Activated CD4-positive, alpha-beta T cell treated with anti-CD3 and anti-CD28 coated beads, Interleukin-2, amount 50 U/mL, for 48 hours (primary cell): Measurements from ENCODE around the gene TRAPPC11.

Experiments
- DNase-seq, 2 experiments: peaks; one replicate each; pipeline ENCODE4 v3.0.0-alpha.2; 2020

Gene TRAPPC11

DNA sequence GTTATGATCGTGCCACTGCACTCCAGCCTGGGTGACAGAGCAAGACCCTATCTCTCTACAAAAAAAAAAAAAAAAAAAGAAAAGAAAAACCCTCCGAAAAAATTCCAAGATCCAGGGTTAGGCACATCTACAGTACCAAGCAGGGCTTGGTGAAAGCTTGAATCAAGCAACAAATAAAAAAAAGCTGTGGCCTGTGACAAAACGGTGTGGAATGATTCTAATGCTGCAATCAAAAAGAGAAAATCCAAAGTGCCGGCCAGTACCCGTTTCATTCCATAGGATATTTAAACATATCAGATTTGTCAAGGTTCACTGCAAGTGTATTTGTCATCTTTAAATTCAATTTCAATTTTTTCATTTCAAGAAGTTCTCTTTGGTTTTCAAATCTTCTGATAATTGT is 20.7 kb upstream of the TRAPPC11 start:
- DNase-seq = no peak

DNA sequence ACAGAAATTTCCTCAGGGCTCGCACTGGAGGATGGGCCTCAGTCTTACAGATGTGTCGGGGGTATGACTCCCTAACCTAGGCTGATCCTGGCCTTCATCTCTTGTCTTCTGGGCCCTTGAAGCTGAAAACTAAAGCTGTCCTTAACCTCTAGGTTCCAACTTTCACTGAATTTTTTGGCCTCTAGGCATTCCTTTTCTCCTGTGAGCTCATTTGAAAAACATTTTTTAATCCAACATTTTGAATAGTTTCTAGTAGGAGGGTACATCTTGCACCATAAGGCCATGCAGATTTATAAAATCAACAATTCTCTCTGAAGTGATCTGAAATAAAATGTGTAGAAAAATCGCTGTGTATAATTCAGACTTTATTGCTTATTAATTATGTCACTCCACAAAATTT is 19.8 kb upstream of the TRAPPC11 start:
- DNase-seq = no peak

DNA sequence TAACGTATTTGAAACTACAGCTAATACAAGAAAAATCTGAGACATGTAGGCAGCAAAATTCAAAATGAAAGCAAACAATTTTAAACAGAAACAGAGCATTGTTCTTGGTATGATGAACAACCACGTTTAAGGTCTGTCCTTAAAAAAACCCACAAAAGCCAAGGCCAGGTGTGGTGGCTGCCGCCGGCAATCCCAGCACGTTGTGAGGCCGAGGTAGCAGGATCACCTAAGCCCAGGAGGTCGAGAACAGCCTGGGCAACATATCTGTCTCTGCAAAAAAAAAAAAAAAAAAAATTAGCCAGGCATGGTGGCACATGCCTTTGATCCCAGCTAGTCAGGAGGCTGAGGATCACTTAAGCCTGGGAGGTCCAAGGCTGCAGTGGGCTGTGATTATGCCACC is 13.8 kb upstream of the TRAPPC11 start:
- no peak for DNase-seq

DNA sequence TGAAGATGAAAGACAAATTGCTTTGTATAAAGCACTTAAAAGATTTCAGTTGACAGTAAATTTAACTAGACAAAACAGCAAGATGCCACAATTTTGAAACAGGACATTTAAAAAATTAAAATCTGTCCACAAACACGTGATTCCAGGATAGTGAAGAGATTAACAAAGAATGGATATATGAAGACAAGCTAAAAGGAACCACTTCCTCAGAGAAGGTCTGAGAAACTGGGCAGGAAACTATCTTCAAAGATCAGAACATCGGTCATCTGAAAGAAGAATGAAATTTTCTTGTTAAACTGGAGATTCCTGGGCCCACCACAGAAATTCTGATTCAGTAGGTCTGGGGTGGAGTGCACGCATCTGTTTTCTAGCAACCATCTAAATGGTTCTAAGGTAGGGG is 1.5 kb upstream of the TRAPPC11 start:
- DNase-seq = no peak

DNA sequence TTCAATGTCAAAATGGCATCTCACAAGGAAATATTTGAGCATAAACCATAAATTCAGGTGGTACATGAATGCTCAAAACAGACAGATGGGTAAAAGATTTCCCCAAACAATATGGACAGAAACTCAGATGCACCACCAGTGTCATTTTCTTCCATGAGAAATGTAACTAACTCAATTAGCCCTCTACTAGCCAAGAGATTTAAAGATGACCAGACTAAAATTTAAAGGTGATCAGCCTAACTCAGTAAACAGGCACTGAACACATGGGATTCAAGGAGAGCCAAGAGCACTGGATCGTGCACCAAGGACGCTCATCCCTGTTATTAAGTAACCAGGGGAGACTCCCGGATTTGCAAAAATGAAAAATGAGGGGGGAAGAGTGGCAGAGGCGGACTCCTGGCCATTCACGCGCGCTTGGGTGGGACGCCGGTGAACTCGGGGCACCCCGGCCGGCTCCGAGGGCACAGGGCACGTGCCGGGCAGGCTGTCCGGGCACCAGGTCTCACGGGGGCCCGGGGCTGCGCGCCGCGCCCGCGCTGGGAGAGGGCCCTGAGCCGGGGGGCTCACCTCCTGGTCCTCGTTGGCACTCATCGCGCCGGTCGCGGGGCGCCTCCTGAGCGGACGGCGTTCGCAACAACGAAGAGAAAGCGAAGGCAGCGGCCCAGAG is 598 bp upstream of the TRAPPC11 start:
- peak; percentile 15 to 21 for DNase-seq

DNA sequence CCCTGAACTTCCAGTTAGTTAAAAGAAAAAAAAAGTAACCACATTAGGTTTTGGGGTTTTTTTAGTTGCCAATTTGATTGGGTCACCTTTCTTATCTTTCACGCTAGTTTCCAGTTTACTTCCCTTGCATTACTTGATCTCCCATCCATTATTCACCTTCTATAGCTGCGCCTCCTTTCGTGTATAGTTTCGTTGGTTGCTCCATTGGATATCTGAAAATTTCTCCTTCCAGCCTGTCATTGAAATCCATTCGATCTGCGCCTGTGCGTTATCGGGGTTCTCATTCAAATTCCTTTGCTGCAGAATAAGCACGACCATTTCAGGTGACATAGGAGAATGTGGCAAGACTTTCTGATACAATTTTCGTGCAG is 764 bp downstream of the TRAPPC11 start:
- DNase-seq = no peak

DNA sequence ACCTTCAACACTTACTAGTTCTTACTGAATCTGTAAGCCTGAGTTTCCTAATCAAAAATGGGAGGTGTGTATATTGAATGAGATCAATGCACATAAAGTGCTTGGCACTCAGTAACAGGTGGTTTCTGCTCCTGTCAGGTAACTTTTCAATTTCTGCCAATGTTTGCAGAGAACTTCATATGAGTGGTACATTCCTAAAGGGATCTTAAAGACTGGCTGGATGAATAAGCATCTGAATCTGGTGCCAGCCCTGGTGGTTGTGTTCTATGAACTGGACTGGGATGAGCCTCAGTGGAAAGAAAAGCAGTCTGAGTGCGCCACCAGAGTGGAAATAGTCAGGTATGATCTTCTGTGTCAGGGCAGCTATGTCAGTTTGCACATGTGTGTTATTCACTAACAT is 7.0 kb downstream of the TRAPPC11 start:
- DNase-seq = no peak

DNA sequence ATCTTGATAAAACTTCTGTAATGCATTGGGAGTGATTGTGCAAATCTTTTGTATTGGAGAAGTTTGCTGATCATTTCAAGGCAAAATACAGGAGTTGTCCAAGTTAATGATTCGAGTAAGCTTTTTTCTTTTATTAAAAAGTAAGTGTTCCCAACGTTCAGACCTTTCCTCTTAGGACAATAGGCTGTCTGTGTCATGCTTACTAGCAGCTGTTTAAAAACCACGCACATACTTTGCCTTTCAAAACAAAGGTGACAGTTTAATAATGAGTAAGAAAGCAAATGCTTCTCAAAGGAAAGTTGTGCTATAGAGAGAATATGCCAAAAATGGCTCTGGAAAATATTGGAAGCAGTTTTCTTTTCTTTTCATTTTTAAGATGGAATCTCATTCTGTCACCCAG is 11.2 kb downstream of the TRAPPC11 start:
- no peak for DNase-seq

DNA sequence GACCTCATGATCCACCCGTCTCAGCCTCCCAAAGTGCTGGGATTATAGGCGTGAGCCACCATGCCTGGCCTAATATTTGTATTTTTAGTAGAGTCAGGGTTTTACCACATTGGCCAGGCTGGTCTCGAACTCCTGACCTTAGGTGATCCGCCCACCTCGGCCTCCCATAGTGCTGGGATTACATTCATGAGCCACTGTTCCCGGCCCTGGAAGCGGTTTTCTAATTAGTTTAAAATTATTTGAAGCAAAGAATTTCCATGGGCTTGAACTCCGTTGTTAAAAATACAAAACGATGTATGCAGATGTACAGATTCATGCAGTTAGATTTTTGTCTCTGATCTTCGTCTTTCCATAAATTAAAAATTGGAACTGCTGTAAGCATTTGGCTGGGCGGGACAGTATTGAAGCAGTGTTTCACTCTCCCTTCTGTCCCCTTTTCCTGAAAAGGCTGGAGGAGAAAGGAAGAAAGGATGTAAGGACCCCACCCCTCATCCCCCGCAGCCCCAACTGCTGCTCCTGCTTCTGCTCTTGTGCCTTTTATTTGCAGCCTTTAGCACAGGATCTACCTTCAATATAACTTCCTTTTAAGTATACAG is 12.0 kb downstream of the TRAPPC11 start:
- no peak for DNase-seq

DNA sequence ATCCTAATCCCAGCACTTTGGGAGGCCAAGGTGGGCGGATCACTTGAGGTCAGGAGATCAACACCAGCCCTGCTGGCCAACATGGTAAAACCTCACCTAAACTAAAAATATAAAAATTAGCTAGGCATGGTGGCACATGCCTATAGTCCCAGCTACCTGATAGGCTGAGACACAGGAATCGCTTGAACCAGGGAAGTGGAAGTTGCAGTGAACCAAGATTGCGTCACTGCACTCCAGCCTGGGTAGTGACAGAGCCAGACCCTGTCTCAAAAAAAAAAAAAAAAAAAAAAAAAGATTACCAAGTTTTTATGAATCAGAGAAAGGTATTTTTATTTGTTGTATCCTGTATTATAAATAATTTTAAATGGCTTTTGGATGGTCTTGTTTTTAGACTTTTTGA is 15.1 kb downstream of the TRAPPC11 start:
- no peak for DNase-seq

DNA sequence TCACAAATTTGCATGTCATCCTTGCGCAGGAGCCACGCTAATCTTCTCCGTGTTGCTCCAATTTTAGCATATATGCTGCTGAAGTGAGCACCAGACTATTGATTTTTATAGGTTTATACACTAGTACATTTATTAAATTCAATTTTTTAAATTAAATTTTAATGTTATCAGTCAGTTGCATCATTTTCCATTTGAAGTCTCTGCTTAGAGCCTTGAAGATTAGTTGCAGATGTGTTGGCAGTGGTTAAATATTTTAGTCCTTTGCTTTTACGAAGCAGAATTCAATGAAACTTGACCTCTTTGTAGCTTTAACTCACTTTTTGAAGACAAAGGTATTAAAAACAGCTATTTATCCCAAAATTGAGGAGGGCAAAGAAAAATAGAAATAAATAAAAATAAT is 16.5 kb downstream of the TRAPPC11 start:
- no peak for DNase-seq

DNA sequence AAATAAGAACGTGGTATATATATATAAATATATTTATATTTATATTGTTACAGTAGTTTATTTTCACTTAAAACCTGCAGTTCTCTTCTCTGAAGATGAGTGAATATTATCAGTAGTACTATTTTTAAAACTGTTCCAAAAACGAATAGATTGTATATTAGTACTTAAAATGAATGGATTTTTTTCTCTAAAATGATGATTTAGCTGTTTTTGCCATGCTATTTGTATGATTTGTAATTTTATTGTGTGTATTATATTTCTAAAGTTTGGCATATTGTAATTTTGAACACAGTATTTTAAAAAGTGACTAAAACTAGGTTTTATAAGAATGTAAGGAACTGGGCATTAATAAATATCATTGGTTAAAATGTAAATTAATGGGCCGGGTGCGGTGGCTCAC is 22.0 kb downstream of the TRAPPC11 start:
- no peak for DNase-seq

DNA sequence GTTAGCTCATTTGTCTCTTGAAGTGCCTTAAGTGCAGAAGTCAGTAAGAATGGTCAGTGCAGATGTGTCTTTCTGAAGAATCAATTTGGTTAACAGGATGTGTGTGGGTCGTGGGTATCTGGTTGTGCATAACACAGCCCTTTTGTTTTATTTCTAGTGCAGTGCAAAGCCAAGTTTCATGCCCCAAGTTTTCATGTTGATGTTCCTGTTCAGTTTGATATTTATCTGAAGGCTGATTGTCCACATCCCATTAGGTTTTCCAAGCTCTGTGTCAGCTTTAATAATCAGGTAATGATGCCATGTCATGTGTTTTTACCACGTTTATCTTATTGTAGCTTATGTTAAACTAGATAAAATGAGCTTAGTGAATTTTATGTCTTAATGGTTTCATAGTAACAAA is 27.4 kb downstream of the TRAPPC11 start:
- no peak for DNase-seq

DNA sequence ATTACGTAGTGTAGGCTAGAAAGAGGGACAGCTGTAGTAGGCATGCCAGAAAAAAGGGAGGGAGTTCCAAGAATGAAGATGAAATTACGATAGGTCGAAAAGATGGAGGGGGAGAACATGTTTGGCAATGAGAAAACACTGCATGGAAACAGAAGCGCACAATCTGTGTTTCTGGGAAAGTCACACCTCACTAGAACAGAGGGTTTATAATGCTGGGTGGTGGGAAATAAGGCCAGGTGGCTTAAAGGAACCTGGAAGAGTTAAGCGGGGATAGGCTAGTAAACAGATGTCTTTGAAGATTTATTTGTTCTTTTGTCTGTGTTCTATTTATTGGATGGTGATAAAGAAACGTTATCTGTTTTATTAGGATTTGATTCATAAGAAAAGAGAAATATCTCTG is 29.1 kb downstream of the TRAPPC11 start:
- DNase-seq = no peak

DNA sequence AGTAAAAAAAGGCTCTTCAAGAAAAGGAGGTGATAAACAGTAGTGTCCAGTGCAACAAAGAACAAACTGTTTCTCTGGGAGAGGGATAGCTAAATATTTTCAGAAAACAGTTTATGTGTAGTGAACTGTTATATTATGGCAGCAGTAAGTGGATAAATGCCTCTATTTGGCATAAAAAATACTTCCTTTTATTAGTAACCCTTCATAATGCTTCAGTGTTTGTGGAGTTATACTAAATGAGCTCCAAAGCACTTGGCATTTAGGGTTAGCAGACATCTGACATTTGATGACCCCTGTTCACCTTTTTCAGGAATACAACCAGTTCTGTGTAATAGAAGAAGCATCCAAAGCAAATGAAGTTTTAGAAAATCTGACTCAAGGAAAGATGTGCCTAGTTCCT is 31.9 kb downstream of the TRAPPC11 start:
- no peak for DNase-seq

DNA sequence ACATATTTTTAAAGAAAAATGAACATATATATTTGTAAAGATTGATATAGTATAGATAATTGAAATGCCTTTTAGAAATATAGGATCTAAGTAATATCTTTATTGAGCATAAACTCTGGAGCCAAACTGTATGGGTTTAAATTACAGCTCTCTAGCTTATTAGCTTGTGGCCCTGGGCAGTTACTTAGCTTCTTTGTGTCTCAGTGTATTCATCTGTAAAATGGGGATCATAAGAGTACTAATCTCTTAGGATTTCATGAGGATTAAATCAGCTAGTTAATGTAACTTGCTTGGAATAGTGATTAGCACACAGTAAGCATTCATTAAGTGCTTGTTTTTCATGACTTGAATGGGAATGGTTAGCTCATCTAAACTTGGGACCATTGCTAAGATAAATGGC is 32.8 kb downstream of the TRAPPC11 start:
- no peak for DNase-seq

DNA sequence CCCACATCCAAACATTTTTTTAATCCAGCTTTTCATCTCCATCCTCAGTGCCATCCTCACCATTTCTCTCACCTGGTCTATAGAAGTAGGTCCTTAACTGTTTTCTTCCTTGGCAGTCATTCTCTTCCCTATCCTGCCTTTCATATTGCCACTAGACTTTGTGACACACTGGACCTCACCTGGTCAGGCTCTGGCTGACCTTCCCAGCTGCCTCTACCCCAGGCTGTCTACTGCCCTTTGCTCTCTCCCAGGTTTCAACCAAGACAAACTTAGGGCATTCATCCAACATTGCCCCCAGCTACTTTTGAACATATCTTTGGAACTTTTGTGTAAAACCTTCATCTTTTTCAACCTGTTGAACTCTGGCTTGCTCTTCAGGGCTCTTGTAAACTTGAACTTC is 39.8 kb downstream of the TRAPPC11 start:
- DNase-seq = no peak

DNA sequence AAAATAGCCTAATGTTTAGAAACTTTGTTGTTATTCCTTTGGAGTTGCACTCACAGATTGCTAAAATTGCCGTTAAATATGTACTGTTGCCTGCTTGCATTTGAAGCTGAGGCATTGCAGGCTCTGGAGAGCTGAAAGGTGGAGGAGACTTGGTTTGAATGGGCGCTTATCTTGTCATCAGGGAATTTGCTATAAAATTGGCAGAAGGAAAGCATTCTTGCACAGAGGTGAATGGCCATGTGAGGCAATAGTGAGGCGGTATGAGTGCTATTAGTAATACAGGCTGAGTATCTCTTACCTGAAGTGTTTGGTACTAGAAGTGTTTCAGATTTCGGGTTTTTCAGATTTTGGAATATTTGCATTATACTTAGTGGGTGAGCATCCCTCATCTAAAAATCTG is 41.3 kb downstream of the TRAPPC11 start:
- DNase-seq = no peak

DNA sequence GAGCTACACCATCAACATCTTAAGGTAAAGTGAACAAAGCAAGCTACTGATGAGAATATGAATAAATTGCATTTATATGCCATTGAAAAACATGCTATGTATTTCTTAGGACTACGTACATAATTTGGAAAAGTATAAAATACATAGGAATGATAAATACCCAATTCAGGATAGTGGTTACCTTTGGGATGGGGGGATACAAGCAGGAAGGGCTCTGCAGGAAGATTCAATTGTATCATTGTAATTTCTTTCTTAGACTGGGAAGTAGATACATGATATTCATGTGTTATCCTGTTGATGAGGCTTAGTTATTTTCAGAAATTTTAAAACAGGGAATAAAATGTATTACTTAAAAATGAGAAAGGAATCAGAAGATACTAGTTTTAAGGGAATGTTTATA is 43.4 kb downstream of the TRAPPC11 start:
- no peak for DNase-seq

DNA sequence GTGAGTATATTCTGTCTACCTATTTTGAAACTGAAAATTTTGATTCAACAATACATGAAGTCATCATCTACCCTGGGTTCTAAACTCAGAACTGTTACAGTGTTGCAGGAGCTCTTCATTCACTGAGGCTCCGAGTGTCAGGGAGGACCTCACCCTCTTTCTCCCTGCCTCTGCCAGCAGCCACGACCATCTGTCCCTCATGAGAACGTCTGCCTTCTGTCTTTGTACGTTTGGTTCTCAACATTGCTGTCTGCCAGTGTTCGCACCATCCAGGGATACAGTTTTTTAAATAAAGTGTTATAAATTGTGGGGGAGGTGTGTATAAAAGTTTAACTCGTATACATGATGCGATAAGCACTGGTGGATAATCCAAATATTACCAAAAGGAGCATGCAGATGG is 55.5 kb downstream of the TRAPPC11 start:
- no peak for DNase-seq

DNA sequence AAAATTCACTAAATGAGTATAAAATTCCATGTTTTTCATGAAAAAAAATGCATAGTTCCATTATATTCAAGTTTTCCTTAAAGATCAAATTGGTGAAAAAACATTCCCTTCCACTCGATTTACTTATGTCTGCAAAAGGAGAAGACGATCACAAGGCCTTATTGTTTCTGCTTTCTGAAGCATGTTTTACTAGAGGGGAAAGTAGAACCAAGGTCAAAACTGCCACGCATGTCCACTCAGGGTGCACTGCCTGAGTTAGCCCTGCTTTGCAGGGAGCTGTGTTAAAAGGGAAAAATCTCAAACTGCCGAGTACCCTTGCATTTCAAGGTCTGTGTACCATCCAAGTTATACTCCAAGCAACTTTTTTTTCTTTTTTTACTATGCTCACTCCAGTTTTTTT is 57.2 kb downstream of the TRAPPC11 start:
- DNase-seq = no peak

DNA sequence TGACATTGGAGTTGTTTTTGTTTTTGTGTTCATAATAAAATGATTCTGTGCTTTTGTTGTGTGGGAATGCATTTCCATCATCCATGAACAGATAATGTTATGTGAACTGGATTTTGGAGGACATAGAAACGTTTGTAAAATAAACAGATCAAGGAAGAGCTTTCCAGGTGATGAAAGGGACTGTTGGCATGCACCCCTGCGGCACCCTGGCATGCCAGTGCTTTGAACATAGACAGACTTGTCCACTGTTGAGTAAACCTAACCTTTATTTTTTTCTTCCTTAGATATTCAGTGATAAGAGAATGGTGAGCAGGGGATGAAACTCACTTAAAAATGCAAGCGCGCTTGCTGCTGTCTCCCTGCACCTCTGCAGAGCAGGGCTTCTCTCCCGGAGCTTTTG is 59.8 kb downstream of the TRAPPC11 start:
- DNase-seq = no peak

DNA sequence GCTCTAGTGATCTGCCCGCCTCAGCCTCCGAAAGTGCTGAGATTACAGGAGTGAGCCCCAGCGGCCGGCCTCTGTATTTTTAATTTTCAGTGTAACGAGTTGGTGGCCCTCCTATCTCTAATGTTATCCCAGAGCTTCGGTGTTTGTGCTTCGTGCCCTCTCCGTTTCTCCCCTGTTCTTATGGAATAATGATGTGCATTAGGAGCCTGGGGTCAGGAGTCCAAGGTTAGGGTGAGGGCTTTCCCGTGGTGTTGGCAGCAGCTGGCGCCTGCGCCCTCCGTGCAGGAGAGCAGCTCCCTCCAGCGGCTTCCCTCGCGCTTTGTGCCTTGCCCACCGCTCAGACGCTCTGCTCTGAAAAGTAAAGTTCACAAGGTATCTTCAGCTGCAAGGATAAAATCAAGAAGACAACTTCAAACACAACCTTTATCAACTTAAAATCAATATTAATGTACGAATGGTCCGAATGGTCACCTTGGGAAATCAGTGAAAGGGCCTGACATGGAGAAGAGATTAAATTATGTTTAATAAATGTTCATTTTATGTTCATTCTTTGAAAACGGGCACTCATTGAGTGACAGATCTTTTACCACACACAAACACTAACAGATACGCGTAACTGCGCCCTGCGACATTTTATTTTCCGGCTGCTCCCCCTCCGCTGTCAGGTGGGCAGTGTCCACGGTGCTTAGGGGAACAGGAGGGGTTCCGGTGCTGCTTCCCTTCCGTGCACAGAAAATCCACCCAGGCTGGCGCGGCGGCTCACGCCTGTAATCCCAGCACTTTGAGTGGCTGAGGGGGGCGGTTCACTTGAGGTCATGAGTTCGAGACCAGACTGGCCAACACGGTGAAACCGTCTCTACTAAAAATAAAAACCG is 62.4 kb downstream of the TRAPPC11 start:
- peak; percentile 56 to 65 for DNase-seq
